A549 (cell line): Measurements from ENCODE around the gene FAM120A. TPM values are rescaled to one million over a fixed set of nuclear protein-coding genes. Genes with fewer than 3 reads are reported as not detected.
A peak's percentile ranks its signal among the peaks of the same experiment; 100 is the strongest.

Experiments
- ATAC-seq, 2 experiments: fragments of 200-7000 bp in 1 of 2; fragments of >200 bp in 1 of 2; cut with Nextera tagmentation in 1 of 2; cut with Tn5 transposase in 1 of 2; 3 replicates each; pipeline versions ENCODE4 v1.8.0 to v1.9.1; 2018 to 2020; ENCODE audit warnings: mild to moderate bottlenecking in 1 of 2, moderate library complexity in 1 of 2
- CTCF ChIA-PET: fragments of 300-600 bp; sonication (Branson Sonifier 250); formaldehyde crosslinking; extraction: SDS; loops from one replicate; lab custom pipeline; 2021; ENCODE audit warnings: antibody characterized with exemption, inconsistent platforms; lab: Yijun Ruan, JAX
- POLR2A ChIA-PET: fragments of 350-600 bp; formaldehyde crosslinking; extraction: SDS; loops from one replicate; lab custom pipeline; 2021; ENCODE audit warnings: antibody characterized with exemption, inconsistent platforms; lab: Yijun Ruan, JAX
- DNase-seq, 2 experiments: peaks; one replicate each; pipeline versions ENCODE4 v3.0.0 to v3.0.0-alpha.2; 2011 to 2016; ENCODE audit warnings: low read depth in 1 of 2, low spot score in 1 of 2
- FAIRE-seq: peaks from 2 replicates; lab custom pipeline; 2011; peaks lifted over from hg19 to GRCh38; lab: Jason Lieb, UNC
- H3K27ac ChIP-seq, 2 experiments: fragments of >200 bp; sonication (Bioruptor Twin); formaldehyde crosslinking; 3 replicates each; pipeline ENCODE4 v1.5.1; 2016 to 2017
- H3K4me1 ChIP-seq: fragments of >200 bp; sonication (Bioruptor Twin); formaldehyde crosslinking; 3 replicates; pipeline ENCODE4 v1.6.1; 2016
- H3K4me2 ChIP-seq: fragments of >200 bp; sonication (Bioruptor Twin); formaldehyde crosslinking; 3 replicates; pipeline ENCODE4 v1.6.1; 2016
- H3K4me3 ChIP-seq: fragments of >200 bp; sonication (Bioruptor Twin); formaldehyde crosslinking; 3 replicates; pipeline ENCODE4 v1.5.1; 2016
- H3K9me3 ChIP-seq: fragments of >200 bp; sonication (Bioruptor Twin); formaldehyde crosslinking; 3 replicates; pipeline ENCODE4 v1.6.1; 2016
- CBX8 ChIP-seq: fragments of 200-600 bp; sonication (generic); IDR thresholded peaks from 2 replicates; pipeline ENCODE4 v1.6.1; 2016
- CHD4 ChIP-seq: fragments of 200-600 bp; sonication (generic); IDR thresholded peaks from 2 replicates; pipeline ENCODE4 v1.6.1; 2016; ENCODE audit warnings: antibody characterized with exemption, mild to moderate bottlenecking, borderline replicate concordance
- EP300 ChIP-seq, 2 experiments: fragments of >200 bp; sonication (Bioruptor Twin); formaldehyde crosslinking; IDR thresholded peaks; 2 replicates in 1 of 2; 3 replicates in 1 of 2; pipeline ENCODE4 v1.6.1; 2016 to 2017
- ESRRA ChIP-seq: fragments of 150-350 bp; IDR thresholded peaks from 2 replicates; pipeline ENCODE4 v1.6.1; 2014; ENCODE audit warnings: mild to moderate bottlenecking, low read length, borderline replicate concordance
- FOXS1 ChIP-seq: fragments of 250-450 bp; sonication (Bioruptor Pico); IDR thresholded peaks from 2 replicates; pipeline ENCODE4 v1.5.0; 2020; ENCODE audit warnings: mild to moderate bottlenecking, moderate library complexity
- HDAC2 ChIP-seq: fragments of 200-600 bp; sonication (generic); IDR thresholded peaks from 2 replicates; pipeline ENCODE4 v1.6.1; 2016
- HOXB5 ChIP-seq: fragments of 250-450 bp; sonication (Bioruptor Pico); IDR thresholded peaks from 2 replicates; pipeline ENCODE4 v1.5.0; 2020; ENCODE audit warnings: mild to moderate bottlenecking, moderate library complexity
- JUN ChIP-seq, 2 experiments: fragments of >200 bp; sonication (Bioruptor Twin); formaldehyde crosslinking; IDR thresholded peaks; 2 replicates in 1 of 2; 3 replicates in 1 of 2; pipeline ENCODE4 v1.6.1; 2016 to 2017
- MAFK ChIP-seq: fragments of 450-650 bp; IDR thresholded peaks from 2 replicates; pipeline ENCODE4 v1.6.1; 2014; ENCODE audit not compliant: partially characterized antibody
- PHF8 ChIP-seq: fragments of 200-600 bp; sonication (generic); IDR thresholded peaks from 2 replicates; pipeline ENCODE4 v1.6.1; 2016; ENCODE audit warnings: low read depth, mild to moderate bottlenecking, antibody characterized with exemption, moderate library complexity, borderline replicate concordance
- POLR2A ChIP-seq: IDR thresholded peaks from 2 replicates; pipeline ENCODE4 v1.6.1; 2012; ENCODE audit warnings: mild to moderate bottlenecking, low read length
- RNF2 ChIP-seq: fragments of 200-600 bp; sonication (generic); IDR thresholded peaks from 2 replicates; pipeline ENCODE4 v1.6.1; 2016; ENCODE audit warnings: low read depth, mild to moderate bottlenecking, antibody characterized with exemption, moderate library complexity, borderline replicate concordance
- WGBS: methylation state at CpG from one replicate; pipeline ENCODE4 v1.1.6; 2017; ENCODE audit errors: missing lambda C conversion rate; 5-methylcytosine and 5-hydroxymethylcytosine counted together
- polyA plus RNA-seq, 4 experiments: library from polyadenylated mRNA; depleted of rRNA in 3 of 4; stranded (reverse); fragments of >200 nt; fragmentation: RNase III in 1 of 4; extraction: RNeasy Plus Mini Kit Qiagen cat#74134 plus additional on column Dnase treatment in 1 of 4; gene quantifications; 2 replicates in 3 of 4; 3 replicates in 1 of 4; pipeline ENCODE4 v1.2.3, GENCODE V29; 2011 to 2017
- TF ChIP-seq, protein P1 (sequence below): IDR thresholded peaks from 2 replicates; pipeline ENCODE4 v1.6.1; 2012; ENCODE audit warnings: low read depth, borderline replicate concordance
- TF ChIP-seq, protein P2 (sequence below): fragments of >200 bp; sonication (Bioruptor Twin); formaldehyde crosslinking; IDR thresholded peaks from 3 replicates; pipeline ENCODE4 v1.6.1; 2016
- TF ChIP-seq, protein P3 (sequence below): fragments of 250-450 bp; sonication (Bioruptor Pico); IDR thresholded peaks from 2 replicates; pipeline ENCODE4 v1.5.0; 2020; ENCODE audit warnings: low read depth, mild to moderate bottlenecking, moderate library complexity
- TF ChIP-seq, protein P4 (sequence below): IDR thresholded peaks from 2 replicates; pipeline ENCODE4 v1.6.1; 2012
- TF ChIP-seq, protein P5 (sequence below): IDR thresholded peaks from 2 replicates; pipeline ENCODE4 v1.6.1; 2012

Gene FAM120A
- polyA plus RNA-seq, 2 of the 4 experiments (the other 2 are of a cell fraction): 86.3 to 111 TPM

DNA sequence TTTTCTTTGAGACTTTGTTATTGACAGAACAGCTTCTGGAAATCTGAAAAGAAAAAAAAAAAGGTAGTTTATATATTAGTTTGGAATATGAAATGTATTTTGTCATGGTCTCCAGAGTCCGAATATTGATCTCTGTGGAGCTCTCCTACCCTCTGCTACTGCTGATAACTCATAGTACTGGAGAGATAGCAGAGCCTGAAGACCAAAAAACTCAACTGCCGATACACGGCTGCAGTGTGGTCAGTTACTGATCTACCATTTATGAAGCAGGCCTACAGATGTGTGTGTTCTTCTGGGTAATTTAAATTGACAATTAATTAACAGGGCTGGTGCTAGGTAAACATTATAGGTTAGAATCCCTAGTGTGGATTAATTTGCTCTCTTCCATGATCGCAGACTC lies 3.8 kb upstream of the FAM120A start:
- no peak for DNase-seq
- no peaks in the 10 kb centered on the region for H3K9me3 ChIP-seq
- FAIRE-seq: no peak
- no peak overlapping the region for H3K27ac ChIP-seq
- no peak overlapping the region for H3K4me3 ChIP-seq
- POLR2A ChIA-PET: no interaction called here
- CTCF ChIA-PET: interaction anchor here (1.4 kb wide), 1 partner anchor 138 kb away, joined by 3 read pairs; no protein-coding TSS in a partner anchor
- peaks cover 13% of the 10 kb centered on the region; the same call in 2 of the 3 replicates for H3K4me1 ChIP-seq
- no peak for ATAC-seq
- no peak overlapping the region for H3K4me2 ChIP-seq
- TF ChIP-seq HDAC2 (no peak), ESRRA (no peak)
- TF ChIP-seq, protein P1, sequence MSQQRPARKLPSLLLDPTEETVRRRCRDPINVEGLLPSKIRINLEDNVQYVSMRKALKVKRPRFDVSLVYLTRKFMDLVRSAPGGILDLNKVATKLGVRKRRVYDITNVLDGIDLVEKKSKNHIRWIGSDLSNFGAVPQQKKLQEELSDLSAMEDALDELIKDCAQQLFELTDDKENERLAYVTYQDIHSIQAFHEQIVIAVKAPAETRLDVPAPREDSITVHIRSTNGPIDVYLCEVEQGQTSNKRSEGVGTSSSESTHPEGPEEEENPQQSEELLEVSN: no peak
- TF ChIP-seq, protein P2, sequence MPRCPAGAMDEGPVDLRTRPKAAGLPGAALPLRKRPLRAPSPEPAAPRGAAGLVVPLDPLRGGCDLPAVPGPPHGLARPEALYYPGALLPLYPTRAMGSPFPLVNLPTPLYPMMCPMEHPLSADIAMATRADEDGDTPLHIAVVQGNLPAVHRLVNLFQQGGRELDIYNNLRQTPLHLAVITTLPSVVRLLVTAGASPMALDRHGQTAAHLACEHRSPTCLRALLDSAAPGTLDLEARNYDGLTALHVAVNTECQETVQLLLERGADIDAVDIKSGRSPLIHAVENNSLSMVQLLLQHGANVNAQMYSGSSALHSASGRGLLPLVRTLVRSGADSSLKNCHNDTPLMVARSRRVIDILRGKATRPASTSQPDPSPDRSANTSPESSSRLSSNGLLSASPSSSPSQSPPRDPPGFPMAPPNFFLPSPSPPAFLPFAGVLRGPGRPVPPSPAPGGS: no peak
- 93% methylated on average over 4 of the region's 4 CpGs for WGBS

DNA sequence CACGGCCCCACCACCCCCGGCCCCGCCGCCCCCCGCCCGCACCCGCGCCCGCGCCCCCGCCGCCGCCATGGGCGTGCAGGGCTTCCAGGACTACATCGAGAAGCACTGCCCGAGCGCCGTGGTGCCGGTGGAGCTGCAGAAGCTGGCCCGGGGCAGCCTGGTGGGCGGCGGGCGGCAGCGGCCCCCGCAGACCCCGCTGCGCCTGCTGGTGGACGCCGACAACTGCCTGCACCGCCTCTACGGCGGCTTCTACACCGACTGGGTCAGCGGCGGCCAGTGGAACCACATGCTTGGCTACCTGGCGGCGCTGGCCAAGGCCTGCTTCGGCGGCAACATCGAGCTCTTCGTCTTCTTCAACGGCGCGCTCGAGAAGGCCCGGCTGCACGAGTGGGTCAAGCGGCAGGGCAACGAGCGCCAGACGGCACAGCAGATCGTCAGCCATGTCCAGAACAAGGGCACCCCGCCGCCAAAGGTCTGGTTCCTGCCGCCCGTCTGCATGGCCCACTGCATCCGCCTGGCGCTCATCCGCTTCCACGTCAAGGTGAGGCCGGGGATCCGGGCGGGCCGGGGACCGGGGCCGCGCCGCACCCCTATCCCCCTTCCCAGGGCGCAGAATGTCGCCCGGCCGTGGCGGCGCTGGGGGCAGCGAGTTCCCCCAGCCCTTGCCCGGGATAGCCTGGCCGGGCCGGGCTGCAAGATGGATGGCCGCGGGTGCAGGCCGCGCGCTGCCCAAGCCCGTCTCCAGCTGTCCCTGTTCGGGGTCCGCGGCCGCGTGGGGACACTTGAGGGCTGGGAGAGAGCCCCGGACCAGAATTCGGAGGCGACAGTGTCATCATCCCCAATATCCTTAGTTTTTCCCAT lies 594 bp downstream of the FAM120A start:
- Histone ChIP-seq H3K4me1 (peaks cover 43% of the 10 kb centered on the region), H3K4me2 (peak overlapping the region; percentile 81), H3K4me3 (peak overlapping the region; percentile 77), H3K9me3 (no peaks in the 10 kb centered on the region), H3K27ac (peak overlapping the region; percentile 89 to 98)
- FAIRE-seq (no peak), DNase-seq (peak in 1 of 2 experiments; percentile 62), ATAC-seq (peak; percentile 35 to 61)
- 0% methylated on average over 8 of the region's 92 CpGs for WGBS
- TF ChIP-seq, protein P3, sequence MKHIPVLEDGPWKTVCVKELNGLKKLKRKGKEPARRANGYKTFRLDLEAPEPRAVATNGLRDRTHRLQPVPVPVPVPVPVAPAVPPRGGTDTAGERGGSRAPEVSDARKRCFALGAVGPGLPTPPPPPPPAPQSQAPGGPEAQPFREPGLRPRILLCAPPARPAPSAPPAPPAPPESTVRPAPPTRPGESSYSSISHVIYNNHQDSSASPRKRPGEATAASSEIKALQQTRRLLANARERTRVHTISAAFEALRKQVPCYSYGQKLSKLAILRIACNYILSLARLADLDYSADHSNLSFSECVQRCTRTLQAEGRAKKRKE (CRISPR knock-in tag): no peak
- TF ChIP-seq, protein P1: peak; percentile 22; the same call in 1 of the 2 replicates
- TF ChIP-seq PHF8: peak; percentile 50; the same call in 1 of the 2 replicates
- TF ChIP-seq, protein P4, sequence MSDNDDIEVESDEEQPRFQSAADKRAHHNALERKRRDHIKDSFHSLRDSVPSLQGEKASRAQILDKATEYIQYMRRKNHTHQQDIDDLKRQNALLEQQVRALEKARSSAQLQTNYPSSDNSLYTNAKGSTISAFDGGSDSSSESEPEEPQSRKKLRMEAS: peak; percentile 79; the same call in 1 of the 2 replicates
- POLR2A ChIA-PET: interaction anchor here (0.6 to 1.0 kb wide), 2 partner anchors 114 to 318 kb away, joined by 3 to 8 read pairs; partner anchors contain the start of gene NINJ1
- CTCF ChIA-PET: interaction anchor here (0.6 to 1.9 kb wide), 4 partner anchors 30 to 114 kb away, joined by 3 to 8 read pairs (median 4); no protein-coding TSS in a partner anchor

DNA sequence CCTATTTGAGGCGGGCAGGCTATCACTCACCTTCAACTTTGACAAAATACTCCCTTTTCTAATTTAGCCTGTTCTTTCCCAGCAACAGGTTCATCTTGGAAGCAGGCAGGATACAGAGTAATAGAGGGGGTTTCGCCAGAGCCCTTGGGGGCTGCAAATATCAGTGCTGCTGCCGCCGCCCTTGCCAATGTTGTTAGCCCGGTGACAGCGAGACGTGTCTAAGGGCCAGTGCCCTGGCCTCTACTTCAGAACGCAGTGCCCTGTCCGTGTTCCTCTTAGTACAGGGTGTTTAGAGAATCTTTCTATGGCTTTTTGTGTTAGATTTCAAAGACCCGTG lies 1.2 kb downstream of the FAM120A start:
- H3K4me2 ChIP-seq: peak overlapping the region; percentile 81

DNA sequence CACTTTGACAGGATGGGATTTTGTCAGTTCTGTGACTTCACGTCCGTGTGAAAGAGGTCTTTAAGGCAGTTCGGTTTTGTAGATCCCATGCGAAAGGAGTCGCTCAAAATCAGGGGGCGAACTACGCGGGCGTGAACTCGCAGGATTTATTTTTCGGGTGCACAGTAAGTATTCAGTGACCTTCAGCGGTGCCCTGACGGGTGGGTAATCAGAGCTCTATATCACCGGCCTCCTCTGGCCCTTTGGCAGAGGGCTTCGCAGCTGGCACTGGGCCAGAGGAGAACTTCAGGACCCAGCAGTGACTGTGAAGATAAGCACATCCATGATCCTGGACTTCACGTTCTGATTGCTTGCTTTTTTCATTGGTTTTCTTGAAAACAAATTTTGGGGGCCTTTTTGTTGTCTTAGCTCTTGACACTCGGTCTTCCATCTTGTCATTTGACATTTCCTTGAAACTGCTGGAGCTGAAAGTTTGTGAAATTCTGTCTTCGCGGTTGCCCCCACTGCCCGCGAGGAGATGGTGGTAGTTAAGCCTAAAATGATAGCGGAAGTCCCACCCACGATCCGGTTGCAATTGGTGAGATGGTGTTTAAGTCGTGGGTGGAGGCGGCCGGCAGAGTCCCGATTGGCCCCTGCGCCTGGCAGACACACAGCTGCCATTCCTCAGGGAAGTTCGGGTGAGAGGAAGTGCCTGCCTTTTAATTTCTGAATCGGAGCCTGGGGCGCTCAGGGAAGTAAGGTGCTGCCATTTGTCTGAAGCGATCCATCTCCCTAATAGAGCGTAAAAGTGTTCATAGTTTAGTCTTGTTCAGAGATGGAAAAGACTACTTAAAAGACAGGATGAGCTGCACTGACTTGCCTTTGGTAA lies 1.8 kb downstream of the FAM120A start, which contains the start of gene FAM120AOS:
Gene FAM120AOS (minus strand): TSS at position 535 of the 868 bp plus-strand sequence. CDS start 872 bp downstream, outside the sequence.
- DNase-seq (peak; percentile 84 to 96), FAIRE-seq (no peak), ATAC-seq (peak; percentile 79 to 92)
- WGBS: 2% methylated on average over 31 of the region's 34 CpGs
- Histone ChIP-seq H3K4me2 (peak within 1 kb of the TSS; percentile 81), H3K9me3 (no peaks in the 10 kb centered on the region), H3K27ac (peak within 1 kb of the TSS; percentile 89 to 98), H3K4me3 (peak within 1 kb of the TSS; percentile 77), H3K4me1 (peaks cover 48% of the 10 kb centered on the region)
- CTCF ChIA-PET: interaction anchor here (0.5 to 2.2 kb wide), 8 partner anchors 11 to 450 kb away, joined by 3 to 11 read pairs (median 4); no protein-coding TSS in a partner anchor
- POLR2A ChIA-PET: interaction anchor here (1.2 to 1.6 kb wide), 3 partner anchors 11 to 122 kb away, joined by 5 to 7 read pairs (median 5); partner anchors contain the start of gene PHF2
- TF ChIP-seq, protein P4: peak; percentile 62
- TF ChIP-seq, protein P2: 0 out of 3 replicates have a peak, but pooled peaks have one; percentile 17
- TF ChIP-seq RNF2 (no peak), CBX8 (no peak), CHD4 (no peak), POLR2A (peak; percentile 21; the same call in 1 of the 2 replicates), JUN (IDR thresholded peaks at IDR 0.05) (peak; percentile 46 to 59; a peak in 2 of 5 replicates), MAFK (peak; percentile 40)
- TF ChIP-seq, protein P5, sequence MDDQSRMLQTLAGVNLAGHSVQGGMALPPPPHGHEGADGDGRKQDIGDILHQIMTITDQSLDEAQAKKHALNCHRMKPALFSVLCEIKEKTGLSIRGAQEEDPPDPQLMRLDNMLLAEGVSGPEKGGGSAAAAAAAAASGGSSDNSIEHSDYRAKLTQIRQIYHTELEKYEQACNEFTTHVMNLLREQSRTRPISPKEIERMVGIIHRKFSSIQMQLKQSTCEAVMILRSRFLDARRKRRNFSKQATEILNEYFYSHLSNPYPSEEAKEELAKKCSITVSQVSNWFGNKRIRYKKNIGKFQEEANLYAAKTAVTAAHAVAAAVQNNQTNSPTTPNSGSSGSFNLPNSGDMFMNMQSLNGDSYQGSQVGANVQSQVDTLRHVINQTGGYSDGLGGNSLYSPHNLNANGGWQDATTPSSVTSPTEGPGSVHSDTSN: peak; percentile 88

More for the DNA sequence above, 1.2 kb downstream of the FAM120A start:
- WGBS: under 1% methylated on average over 10 of the region's 10 CpGs
- DNase-seq: no peak
- TF ChIP-seq HOXB5 (no peak), FOXS1 (CRISPR knock-in tag) (no peak), CBX8 (no peak), EP300 (IDR thresholded peaks at IDR 0.05) (no peak)
- Histone ChIP-seq H3K9me3 (no peaks in the 10 kb centered on the region), H3K4me3 (peak overlapping the region; percentile 77), H3K4me1 (peaks cover 43% of the 10 kb centered on the region), H3K27ac (peak overlapping the region; percentile 89 to 98)
- ChIA-PET CTCF (interaction anchor here (1.6 to 2.2 kb wide), 3 partner anchors 11 to 114 kb away, joined by 4 to 11 read pairs (median 8); no protein-coding TSS in a partner anchor), POLR2A (no interaction called here)
- ATAC-seq: peak in 1 of 2 experiments; percentile 23; a peak in 3 of 6 replicates
- no peak for FAIRE-seq
